ENCODE data around the gene RNF152.
"Not testable (repeated sequence)": the region's sequence is repeated elsewhere in the genome, so short reads cannot be mapped to it uniquely, and the experiment has no call there.

Gene RNF152

GRCh38 chr18:61820882-61821281 is 71.9 kb downstream of the RNF152 start:
- DNase-seq (ENCODE audit: low read depth in 1 of 2, low spot score in 1 of 2) = no peak
- in situ Hi-C loops (cut with HindIII; ENCODE audit: low pct_unique_long_range_greater_than_20kb, low sequenced_read_pairs) = no loop called here
- TF ChIP-seq JUND (IDR thresholded peaks at IDR 0.05; ENCODE audit: low read depth) = no peak

- in situ Hi-C loops (cut with HindIII; ENCODE audit: low pct_unique_long_range_greater_than_20kb, low sequenced_read_pairs) = no loop called here
- no peak for DNase-seq (ENCODE audit: low read depth in 1 of 2, low spot score in 1 of 2)
- no peak for TF ChIP-seq JUND (IDR thresholded peaks at IDR 0.05; ENCODE audit: low read depth)
Observed at GRCh38 chr18:61817086-61817485, 75.7 kb downstream of the RNF152 start.

DNA sequence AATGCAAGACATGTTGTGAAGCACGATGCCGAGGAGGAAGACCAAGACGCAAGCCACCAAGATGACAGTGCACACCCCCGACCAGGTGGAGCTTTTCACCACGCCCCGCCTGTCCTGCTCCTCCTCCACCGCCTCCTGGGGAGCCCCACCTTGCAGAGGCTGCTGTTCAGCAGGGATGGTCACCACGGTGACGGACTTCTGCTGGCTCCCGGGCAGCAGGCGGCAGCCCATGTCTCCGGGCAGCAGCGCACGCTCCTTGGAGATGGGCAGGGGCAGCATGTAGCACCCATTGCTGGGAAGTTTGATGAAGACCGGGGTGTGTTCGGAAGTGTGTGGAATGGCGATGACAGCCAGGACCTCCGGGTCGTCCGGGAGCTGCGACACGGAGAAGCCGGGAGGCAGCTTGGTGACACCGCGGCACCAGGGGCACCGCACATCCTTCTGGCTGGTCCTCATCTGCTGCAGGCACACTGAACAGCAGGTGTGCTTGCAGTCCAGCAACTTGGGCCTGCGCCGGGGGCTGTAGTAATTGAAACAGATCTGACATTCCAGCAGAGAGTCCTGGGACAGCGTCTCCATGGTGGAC is 76.8 kb downstream of the RNF152 start:
- in situ Hi-C loops (cut with HindIII; ENCODE audit: low pct_unique_long_range_greater_than_20kb, low sequenced_read_pairs) = no loop called here
- TF ChIP-seq JUND (IDR thresholded peaks at IDR 0.05; ENCODE audit: low read depth) = no peak
- DNase-seq (ENCODE audit: low read depth in 1 of 2, low spot score in 1 of 2) = no peak

DNA sequence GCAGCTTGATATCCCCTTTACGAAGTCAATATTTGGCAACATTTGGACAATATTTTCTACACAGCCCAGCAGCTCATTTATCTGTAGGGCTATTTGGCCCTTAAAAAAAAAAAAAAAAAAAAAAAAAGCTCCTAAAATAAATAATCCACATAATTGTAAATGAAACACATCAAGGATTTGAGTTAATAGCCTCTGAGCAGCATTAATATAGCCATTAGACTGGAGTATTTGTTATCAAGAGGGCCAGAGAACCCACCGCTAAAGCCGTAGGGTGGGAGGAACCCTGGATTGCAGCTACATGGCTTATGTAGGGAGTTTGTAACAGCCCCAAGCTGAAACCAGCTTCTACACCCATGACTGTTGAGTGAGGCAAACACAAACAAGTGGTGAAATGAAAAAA is 84.5 kb downstream of the RNF152 start:
- DNase-seq (ENCODE audit: low read depth in 1 of 2, low spot score in 1 of 2) = no peak
- TF ChIP-seq JUND (IDR thresholded peaks at IDR 0.05; ENCODE audit: low read depth) = no peak
- in situ Hi-C loops (cut with HindIII; ENCODE audit: low pct_unique_long_range_greater_than_20kb, low sequenced_read_pairs) = no loop called here

DNA sequence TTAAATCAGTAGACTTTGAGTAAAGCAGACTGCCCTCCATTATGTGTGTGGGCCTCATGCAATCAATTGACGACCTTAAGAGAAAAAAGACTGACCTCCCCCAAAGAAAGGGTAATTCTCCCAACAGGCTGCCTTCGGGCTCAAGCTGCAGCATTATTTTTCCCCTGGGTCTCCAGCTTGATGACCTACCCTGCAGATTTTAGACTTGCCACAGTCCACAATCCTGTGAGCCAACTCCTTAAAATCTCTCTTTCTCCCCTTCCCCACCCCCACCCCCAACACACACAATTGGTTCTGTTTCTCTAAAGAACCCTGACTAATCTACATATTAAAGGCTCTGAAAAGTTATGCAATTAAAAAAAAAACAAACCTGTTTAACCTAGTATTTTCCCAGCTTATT is 89.4 kb downstream of the RNF152 start:
- no peak for TF ChIP-seq JUND (IDR thresholded peaks at IDR 0.05; ENCODE audit: low read depth)
- in situ Hi-C loops (cut with HindIII; ENCODE audit: low pct_unique_long_range_greater_than_20kb, low sequenced_read_pairs) = no loop called here
- no peak for DNase-seq (ENCODE audit: low read depth in 1 of 2, low spot score in 1 of 2)

GRCh38 chr18:61797696-61798590 is 94.9 kb downstream of the RNF152 start:
- TF ChIP-seq JUND (IDR thresholded peaks at IDR 0.05; ENCODE audit: low read depth) = no peak
- no peak for DNase-seq (ENCODE audit: low read depth in 1 of 2, low spot score in 1 of 2)
- in situ Hi-C loops (cut with HindIII; ENCODE audit: low pct_unique_long_range_greater_than_20kb, low sequenced_read_pairs) = no loop called here

DNA sequence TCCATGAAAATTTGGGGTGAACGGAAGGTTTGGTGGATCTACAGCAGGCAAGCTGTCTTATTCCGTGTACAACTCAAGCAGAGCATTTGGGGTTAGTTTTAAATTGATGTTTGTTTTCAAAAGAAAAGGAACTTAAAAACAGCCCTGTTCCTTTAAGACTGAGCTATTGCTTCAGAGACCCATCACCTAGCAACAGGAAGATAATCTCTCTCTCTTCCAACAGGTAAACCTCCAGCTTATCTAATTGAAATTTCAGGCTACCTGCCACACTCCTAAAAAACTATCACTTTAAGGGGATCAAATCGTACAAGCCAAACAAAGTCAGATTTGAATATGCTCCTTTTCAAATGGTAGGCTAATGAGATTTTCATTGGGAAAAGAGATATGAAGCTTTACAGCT is 101.8 kb downstream of the RNF152 start:
- no peak for DNase-seq (ENCODE audit: low read depth in 1 of 2, low spot score in 1 of 2)
- in situ Hi-C loops (cut with HindIII; ENCODE audit: low pct_unique_long_range_greater_than_20kb, low sequenced_read_pairs) = no loop called here
- TF ChIP-seq JUND (IDR thresholded peaks at IDR 0.05; ENCODE audit: low read depth) = no peak

DNA sequence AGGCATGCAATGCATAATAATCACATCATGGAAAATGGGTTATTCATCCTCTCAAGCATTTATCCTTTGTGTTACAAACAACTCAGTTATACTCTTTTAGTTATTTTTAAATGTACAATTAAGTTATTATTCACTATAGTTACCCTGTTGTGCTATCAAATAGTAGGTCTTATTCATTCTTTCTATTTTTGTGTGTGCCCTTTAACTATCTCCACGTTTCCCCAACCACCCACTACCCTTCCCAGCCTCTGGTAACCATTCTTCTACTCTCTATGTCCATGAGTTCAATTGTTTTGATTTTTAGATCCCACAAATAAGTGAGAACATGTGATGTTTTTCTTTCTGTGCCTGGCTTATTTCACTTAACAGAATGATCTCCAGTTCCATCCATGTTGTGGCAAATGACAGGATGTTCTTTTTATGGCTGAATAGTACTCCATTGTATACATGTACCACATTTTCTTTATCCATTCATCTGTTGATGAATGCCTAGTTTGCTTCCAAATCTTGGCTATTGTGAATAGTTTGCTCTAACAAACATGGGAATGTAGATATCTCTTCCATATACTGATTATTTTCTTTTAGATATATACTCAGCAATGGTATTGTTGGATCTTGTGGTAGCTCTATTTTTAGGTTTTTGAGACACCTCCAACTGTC is 105.7 kb downstream of the RNF152 start:
- DNase-seq (ENCODE audit: low read depth in 1 of 2, low spot score in 1 of 2); in situ Hi-C loops (cut with HindIII; ENCODE audit: low pct_unique_long_range_greater_than_20kb, low sequenced_read_pairs): not testable (repeated sequence)

GRCh38 chr18:61785588-61785987 is 107.2 kb downstream of the RNF152 start:
- in situ Hi-C loops (cut with HindIII; ENCODE audit: low pct_unique_long_range_greater_than_20kb, low sequenced_read_pairs) = no loop called here
- no peak for TF ChIP-seq JUND (IDR thresholded peaks at IDR 0.05; ENCODE audit: low read depth)
- DNase-seq (ENCODE audit: low read depth in 1 of 2, low spot score in 1 of 2) = no peak

DNA sequence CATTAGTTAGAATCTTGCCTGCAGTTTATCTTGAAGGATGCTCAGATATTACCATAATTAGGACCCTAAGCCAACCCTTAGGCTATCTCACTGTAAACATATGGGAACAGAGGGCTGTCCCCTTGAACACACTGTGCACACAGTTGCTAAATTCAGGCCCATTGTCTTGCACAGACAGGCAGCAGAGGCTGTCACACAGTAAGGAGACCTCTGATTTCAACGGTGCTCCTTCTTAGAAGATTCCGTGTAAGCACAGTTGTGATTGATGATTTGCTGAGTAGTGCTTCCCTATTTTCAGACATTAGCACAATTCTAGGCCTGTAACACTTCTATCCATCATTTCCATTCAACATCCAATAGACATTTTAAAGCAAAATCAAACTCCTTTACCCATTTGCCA is 108.0 kb downstream of the RNF152 start:
- DNase-seq (ENCODE audit: low read depth in 1 of 2, low spot score in 1 of 2) = no peak
- no peak for TF ChIP-seq JUND (IDR thresholded peaks at IDR 0.05; ENCODE audit: low read depth)
- in situ Hi-C loops (cut with HindIII; ENCODE audit: low pct_unique_long_range_greater_than_20kb, low sequenced_read_pairs) = no loop called here

DNA sequence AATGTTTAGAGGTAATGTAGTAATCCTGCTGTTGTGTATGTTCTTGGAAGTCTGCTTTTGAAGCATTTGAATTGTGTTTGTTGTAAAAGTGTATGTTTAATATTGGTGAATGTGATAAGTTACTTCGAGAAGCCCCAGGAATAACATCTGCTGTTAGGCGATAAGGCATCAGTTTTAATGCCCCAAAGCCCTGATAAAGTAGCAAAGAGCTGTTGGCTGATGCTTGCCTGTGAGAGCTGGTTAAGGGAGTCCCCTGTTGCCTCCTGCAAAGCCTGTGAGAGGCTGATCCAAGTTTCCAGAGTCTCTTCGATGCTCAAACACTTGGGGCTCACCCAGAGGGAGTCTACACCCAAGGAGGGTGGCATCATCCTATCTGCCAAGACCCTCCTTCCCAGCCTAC is 110.3 kb downstream of the RNF152 start:
- in situ Hi-C loops (cut with HindIII; ENCODE audit: low pct_unique_long_range_greater_than_20kb, low sequenced_read_pairs) = no loop called here
- TF ChIP-seq JUND (IDR thresholded peaks at IDR 0.05; ENCODE audit: low read depth) = no peak
- no peak for DNase-seq (ENCODE audit: low read depth in 1 of 2, low spot score in 1 of 2)

DNA sequence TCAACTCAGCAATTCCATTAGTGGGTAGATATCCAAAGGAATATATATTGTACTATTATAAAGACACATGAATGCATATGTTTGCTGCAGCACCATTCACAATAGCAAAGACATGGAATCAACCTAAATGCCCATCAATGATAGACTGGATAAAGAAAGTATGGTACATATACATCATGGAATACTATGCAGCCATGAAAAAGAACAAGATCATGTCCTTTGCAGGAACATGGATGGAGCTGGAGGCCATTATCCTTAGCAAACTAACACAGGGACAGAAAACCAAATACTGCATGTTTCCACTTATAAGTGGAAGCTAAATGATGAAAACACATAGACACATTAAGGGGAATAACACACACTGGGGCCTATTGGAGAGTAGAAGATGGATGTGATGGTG is 116.6 kb downstream of the RNF152 start:
- in situ Hi-C loops (cut with HindIII; ENCODE audit: low pct_unique_long_range_greater_than_20kb, low sequenced_read_pairs) = not testable (repeated sequence)

GRCh38 chr18:61774846-61775245 is 118.0 kb downstream of the RNF152 start:
- in situ Hi-C loops (cut with HindIII; ENCODE audit: low pct_unique_long_range_greater_than_20kb, low sequenced_read_pairs) = no loop called here
- no peak for DNase-seq (ENCODE audit: low read depth in 1 of 2, low spot score in 1 of 2)
- no peak for TF ChIP-seq JUND (IDR thresholded peaks at IDR 0.05; ENCODE audit: low read depth)

More for the DNA sequence above, 116.6 kb downstream of the RNF152 start:
- DNase-seq (ENCODE audit: low read depth in 1 of 2, low spot score in 1 of 2) = not testable (repeated sequence)
